ENCODE results near the gene FILIP1L.
"Not testable (repeated sequence)": the region's sequence is repeated elsewhere in the genome, so short reads cannot be mapped to it uniquely, and the experiment has no call there.

Gene FILIP1L

GRCh38 chr3:100069472-100069871, 44.8 kb downstream of the FILIP1L start:
- no peak overlapping the region for H3K27ac ChIP-seq (ENCODE audit: low read length)

DNA sequence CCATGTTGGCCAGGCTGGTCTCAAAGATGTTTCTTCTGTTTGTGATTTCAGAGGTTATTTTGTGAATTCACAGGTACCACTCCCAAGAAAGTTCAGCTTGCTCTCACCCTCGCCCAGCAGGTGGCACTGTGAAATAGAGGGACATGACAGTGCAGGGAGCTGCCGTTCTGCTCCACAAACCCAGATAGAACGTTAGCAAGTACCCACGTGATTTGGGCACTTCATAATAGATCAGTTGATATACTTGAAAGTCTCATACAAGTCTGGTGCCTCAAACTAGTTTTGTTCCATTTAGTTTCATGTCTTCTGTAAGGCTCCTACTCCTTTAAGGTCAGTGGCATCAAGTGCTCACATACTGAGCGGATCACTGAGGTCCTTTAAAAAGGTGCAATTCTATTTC, 45.5 kb downstream of the FILIP1L start:
- Histone ChIP-seq H3K27me3 (ENCODE audit: low read depth, low read length) (no peaks in the 10 kb centered on the region), H3K36me3 (ENCODE audit: control insufficient read depth in 1 of 2, insufficient read depth in 2 of 2, low read length in 2 of 2) (no peaks in the 10 kb centered on the region), H3K4me1 (ENCODE audit: control insufficient read depth in 1 of 2, insufficient read depth in 2 of 2, low read length in 2 of 2) (peaks cover 10 to 13% of the 10 kb centered on the region in 2 donors), H3K27ac (ENCODE audit: low read length) (no peak overlapping the region), H3K4me3 (ENCODE audit: low read depth in 1 of 2, low read length in 2 of 2) (no peak overlapping the region), H3K9me3 (ENCODE audit: control insufficient read depth in 1 of 2, low read length in 2 of 2) (no peaks in the 10 kb centered on the region)

More at GRCh38 chr3:100069472-100069871, 44.8 kb downstream of the FILIP1L start:
- peaks cover 16 to 18% of the 10 kb centered on the region in 2 donors for H3K4me1 ChIP-seq (ENCODE audit: control insufficient read depth in 1 of 2, insufficient read depth in 2 of 2, low read length in 2 of 2)
- H3K4me3 ChIP-seq (ENCODE audit: low read depth in 1 of 2, low read length in 2 of 2): no peak overlapping the region
- H3K27me3 ChIP-seq (ENCODE audit: low read depth, low read length): no peaks in the 10 kb centered on the region
- H3K9me3 ChIP-seq (ENCODE audit: control insufficient read depth in 1 of 2, low read length in 2 of 2): no peaks in the 10 kb centered on the region
- no peaks in the 10 kb centered on the region for H3K36me3 ChIP-seq (ENCODE audit: control insufficient read depth in 1 of 2, insufficient read depth in 2 of 2, low read length in 2 of 2)

- peaks cover 9 to 12% of the 10 kb centered on the region in 2 donors for H3K4me1 ChIP-seq (ENCODE audit: control insufficient read depth in 1 of 2, insufficient read depth in 2 of 2, low read length in 2 of 2)
- no peaks in the 10 kb centered on the region for H3K36me3 ChIP-seq (ENCODE audit: control insufficient read depth in 1 of 2, insufficient read depth in 2 of 2, low read length in 2 of 2)
- no peaks in the 10 kb centered on the region for H3K9me3 ChIP-seq (ENCODE audit: control insufficient read depth in 1 of 2, low read length in 2 of 2)
- H3K4me3 ChIP-seq (ENCODE audit: low read depth in 1 of 2, low read length in 2 of 2): no peak overlapping the region
- H3K27ac ChIP-seq (ENCODE audit: low read length): no peak overlapping the region
- no peaks in the 10 kb centered on the region for H3K27me3 ChIP-seq (ENCODE audit: low read depth, low read length)
Measured at GRCh38 chr3:100067589-100067988, 46.7 kb downstream of the FILIP1L start.

- Histone ChIP-seq H3K4me1 (ENCODE audit: control insufficient read depth in 1 of 2, insufficient read depth in 2 of 2, low read length in 2 of 2) (peaks cover 2 to 5% of the 10 kb centered on the region in 2 donors), H3K27me3 (ENCODE audit: low read depth, low read length) (no peaks in the 10 kb centered on the region), H3K36me3 (ENCODE audit: control insufficient read depth in 1 of 2, insufficient read depth in 2 of 2, low read length in 2 of 2) (no peaks in the 10 kb centered on the region), H3K9me3 (ENCODE audit: control insufficient read depth in 1 of 2, low read length in 2 of 2) (no peaks in the 10 kb centered on the region), H3K27ac (ENCODE audit: low read length) (peak overlapping the region; percentile 60), H3K4me3 (ENCODE audit: low read depth in 1 of 2, low read length in 2 of 2) (no peak overlapping the region)
Measured at GRCh38 chr3:100063929-100064461, 50.3 kb downstream of the FILIP1L start.

- H3K4me1 ChIP-seq (ENCODE audit: control insufficient read depth in 1 of 2, insufficient read depth in 2 of 2, low read length in 2 of 2): peaks cover 0 to 3% of the 10 kb centered on the region in 2 donors
- no peaks in the 10 kb centered on the region for H3K27me3 ChIP-seq (ENCODE audit: low read depth, low read length)
- no peak overlapping the region for H3K4me3 ChIP-seq (ENCODE audit: low read depth in 1 of 2, low read length in 2 of 2)
- no peaks in the 10 kb centered on the region for H3K36me3 ChIP-seq (ENCODE audit: control insufficient read depth in 1 of 2, insufficient read depth in 2 of 2, low read length in 2 of 2)
- H3K27ac ChIP-seq (ENCODE audit: low read length): no peak overlapping the region
- H3K9me3 ChIP-seq (ENCODE audit: control insufficient read depth in 1 of 2, low read length in 2 of 2): no peaks in the 10 kb centered on the region
Measured at GRCh38 chr3:100062665-100063064, 51.6 kb downstream of the FILIP1L start.

- Histone ChIP-seq H3K4me1 (ENCODE audit: control insufficient read depth in 1 of 2, insufficient read depth in 2 of 2, low read length in 2 of 2) (peaks cover 0 to 3% of the 10 kb centered on the region in 2 donors), H3K4me3 (ENCODE audit: low read depth in 1 of 2, low read length in 2 of 2) (no peak overlapping the region), H3K27ac (ENCODE audit: low read length) (no peak overlapping the region)
Measured at GRCh38 chr3:100060685-100061484, 53.4 kb downstream of the FILIP1L start.

GRCh38 chr3:100059472-100059871, 54.8 kb downstream of the FILIP1L start:
- Histone ChIP-seq H3K4me3 (ENCODE audit: low read depth in 1 of 2, low read length in 2 of 2) (no peak overlapping the region), H3K27ac (ENCODE audit: low read length) (no peak overlapping the region), H3K9me3 (ENCODE audit: control insufficient read depth in 1 of 2, low read length in 2 of 2) (no peaks in the 10 kb centered on the region), H3K27me3 (ENCODE audit: low read depth, low read length) (no peaks in the 10 kb centered on the region), H3K36me3 (ENCODE audit: control insufficient read depth in 1 of 2, insufficient read depth in 2 of 2, low read length in 2 of 2) (no peaks in the 10 kb centered on the region), H3K4me1 (ENCODE audit: control insufficient read depth in 1 of 2, insufficient read depth in 2 of 2, low read length in 2 of 2) (peaks cover 0 to 3% of the 10 kb centered on the region in 2 donors)

More at GRCh38 chr3:100060685-100061484, 53.4 kb downstream of the FILIP1L start:
- Histone ChIP-seq H3K36me3 (ENCODE audit: control insufficient read depth in 1 of 2, insufficient read depth in 2 of 2, low read length in 2 of 2) (no peaks in the 10 kb centered on the region), H3K9me3 (ENCODE audit: control insufficient read depth in 1 of 2, low read length in 2 of 2) (no peaks in the 10 kb centered on the region), H3K27me3 (ENCODE audit: low read depth, low read length) (no peaks in the 10 kb centered on the region)

- no peak overlapping the region for H3K4me3 ChIP-seq (ENCODE audit: low read depth in 1 of 2, low read length in 2 of 2)
- peaks cover 0 to 3% of the 10 kb centered on the region in 2 donors for H3K4me1 ChIP-seq (ENCODE audit: control insufficient read depth in 1 of 2, insufficient read depth in 2 of 2, low read length in 2 of 2)
- H3K27ac ChIP-seq (ENCODE audit: low read length): no peak overlapping the region
- H3K36me3 ChIP-seq (ENCODE audit: control insufficient read depth in 1 of 2, insufficient read depth in 2 of 2, low read length in 2 of 2): no peaks in the 10 kb centered on the region
- H3K9me3 ChIP-seq (ENCODE audit: control insufficient read depth in 1 of 2, low read length in 2 of 2): no peaks in the 10 kb centered on the region
- no peaks in the 10 kb centered on the region for H3K27me3 ChIP-seq (ENCODE audit: low read depth, low read length)
Measured at GRCh38 chr3:100057716-100058575, 56.4 kb downstream of the FILIP1L start.

DNA sequence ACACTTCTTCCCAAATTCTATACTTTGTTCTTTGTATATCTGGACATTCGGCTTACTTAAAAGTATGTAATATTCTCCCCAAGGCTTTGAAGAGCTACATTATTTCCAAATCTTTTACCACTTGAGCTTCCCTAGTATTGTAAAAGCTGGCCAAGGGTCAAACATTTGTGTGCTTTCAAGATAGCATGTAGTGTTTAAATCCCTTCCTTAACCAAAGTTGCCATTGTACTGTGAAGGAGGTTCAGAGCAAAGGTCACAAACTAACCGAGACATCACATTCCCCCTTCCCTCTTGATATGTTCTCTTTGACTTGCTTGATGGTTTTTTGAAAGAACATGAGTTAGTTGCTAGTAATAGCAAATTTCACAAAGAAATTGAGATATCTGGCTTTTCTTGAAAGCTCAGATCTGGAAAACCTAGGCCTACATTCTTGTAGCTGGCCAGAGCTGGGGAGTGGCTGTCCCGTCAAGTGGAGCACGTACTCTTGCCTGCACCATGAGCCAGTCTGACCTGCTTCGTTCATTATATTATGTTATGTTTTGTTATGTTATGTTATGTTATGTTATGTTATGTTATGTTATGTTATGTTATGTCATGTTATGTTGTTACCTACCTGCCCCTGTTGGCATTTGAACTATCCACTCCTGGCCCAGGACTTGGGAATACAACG, 60.2 kb downstream of the FILIP1L start:
- H3K4me1 ChIP-seq (ENCODE audit: control insufficient read depth in 1 of 2, insufficient read depth in 2 of 2, low read length in 2 of 2): no peaks in the 10 kb centered on the region
- H3K4me3 ChIP-seq (ENCODE audit: low read depth in 1 of 2, low read length in 2 of 2): no peak overlapping the region
- H3K36me3 ChIP-seq (ENCODE audit: control insufficient read depth in 1 of 2, insufficient read depth in 2 of 2, low read length in 2 of 2): no peaks in the 10 kb centered on the region
- no peaks in the 10 kb centered on the region for H3K27me3 ChIP-seq (ENCODE audit: low read depth, low read length)
- H3K9me3 ChIP-seq (ENCODE audit: control insufficient read depth in 1 of 2, low read length in 2 of 2): no peaks in the 10 kb centered on the region
- no peak overlapping the region for H3K27ac ChIP-seq (ENCODE audit: low read length)

DNA sequence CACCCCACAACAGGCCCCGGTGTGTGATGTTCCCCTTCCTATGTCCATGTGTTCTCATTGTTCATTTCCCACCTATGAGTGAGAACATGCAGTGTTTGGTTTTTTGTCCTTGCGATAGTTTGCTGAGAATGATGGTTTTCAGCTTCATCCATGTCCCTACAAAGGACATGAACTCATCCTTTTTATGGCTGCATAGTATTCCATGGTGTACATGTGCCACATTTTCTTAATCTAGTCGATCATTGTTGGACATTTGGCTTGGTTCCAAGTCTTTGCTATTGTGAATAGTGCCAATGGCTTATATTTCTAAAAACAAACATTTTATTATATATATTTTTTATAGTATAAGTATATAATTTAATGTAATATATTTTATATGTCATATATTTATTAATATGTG, 62.8 kb downstream of the FILIP1L start:
- not testable (repeated sequence) for H3K27me3 ChIP-seq (ENCODE audit: low read depth, low read length); H3K36me3 ChIP-seq (ENCODE audit: control insufficient read depth in 1 of 2, insufficient read depth in 2 of 2, low read length in 2 of 2); H3K9me3 ChIP-seq (ENCODE audit: control insufficient read depth in 1 of 2, low read length in 2 of 2); H3K27ac ChIP-seq (ENCODE audit: low read length); H3K4me3 ChIP-seq (ENCODE audit: low read depth in 1 of 2, low read length in 2 of 2)
- peaks cover 8 to 12% of the 10 kb centered on the region in 2 donors for H3K4me1 ChIP-seq (ENCODE audit: control insufficient read depth in 1 of 2, insufficient read depth in 2 of 2, low read length in 2 of 2)

- H3K4me1 ChIP-seq (ENCODE audit: control insufficient read depth in 1 of 2, insufficient read depth in 2 of 2, low read length in 2 of 2): peaks cover 8 to 12% of the 10 kb centered on the region in 2 donors
- no peaks in the 10 kb centered on the region for H3K9me3 ChIP-seq (ENCODE audit: control insufficient read depth in 1 of 2, low read length in 2 of 2)
- H3K36me3 ChIP-seq (ENCODE audit: control insufficient read depth in 1 of 2, insufficient read depth in 2 of 2, low read length in 2 of 2): no peaks in the 10 kb centered on the region
- H3K4me3 ChIP-seq (ENCODE audit: low read depth in 1 of 2, low read length in 2 of 2): peak overlapping the region; percentile 11 to 18
- H3K27ac ChIP-seq (ENCODE audit: low read length): peak overlapping the region; percentile 64
- no peaks in the 10 kb centered on the region for H3K27me3 ChIP-seq (ENCODE audit: low read depth, low read length)
Measured at GRCh38 chr3:100048248-100048647, 66.1 kb downstream of the FILIP1L start.

Measured in muscle layer of duodenum (tissue), 2 donors.